ENCODE data around the gene LMF1.

DNA sequence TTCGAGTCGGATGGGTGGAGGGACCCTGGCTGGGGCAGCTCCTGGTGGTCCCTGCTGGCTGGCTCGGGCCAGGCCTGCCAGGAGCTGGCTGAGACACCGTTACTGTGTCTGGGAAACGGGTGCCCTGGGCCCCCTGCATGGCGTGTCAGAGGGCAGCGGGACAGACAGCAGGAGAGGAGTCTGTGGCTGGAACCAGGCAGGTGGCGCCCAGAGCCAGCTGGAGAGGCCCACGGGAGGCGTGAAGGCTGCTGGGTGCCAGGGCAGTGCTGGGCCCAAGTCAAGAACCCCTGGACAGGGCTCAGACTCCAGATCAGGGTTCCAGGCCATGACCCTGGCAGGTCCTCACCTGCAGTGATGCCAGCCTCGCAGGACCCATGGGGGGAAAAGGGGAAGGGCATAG, 27.4 kb upstream of the LMF1 start:
- TF ChIP-seq, protein P1, sequence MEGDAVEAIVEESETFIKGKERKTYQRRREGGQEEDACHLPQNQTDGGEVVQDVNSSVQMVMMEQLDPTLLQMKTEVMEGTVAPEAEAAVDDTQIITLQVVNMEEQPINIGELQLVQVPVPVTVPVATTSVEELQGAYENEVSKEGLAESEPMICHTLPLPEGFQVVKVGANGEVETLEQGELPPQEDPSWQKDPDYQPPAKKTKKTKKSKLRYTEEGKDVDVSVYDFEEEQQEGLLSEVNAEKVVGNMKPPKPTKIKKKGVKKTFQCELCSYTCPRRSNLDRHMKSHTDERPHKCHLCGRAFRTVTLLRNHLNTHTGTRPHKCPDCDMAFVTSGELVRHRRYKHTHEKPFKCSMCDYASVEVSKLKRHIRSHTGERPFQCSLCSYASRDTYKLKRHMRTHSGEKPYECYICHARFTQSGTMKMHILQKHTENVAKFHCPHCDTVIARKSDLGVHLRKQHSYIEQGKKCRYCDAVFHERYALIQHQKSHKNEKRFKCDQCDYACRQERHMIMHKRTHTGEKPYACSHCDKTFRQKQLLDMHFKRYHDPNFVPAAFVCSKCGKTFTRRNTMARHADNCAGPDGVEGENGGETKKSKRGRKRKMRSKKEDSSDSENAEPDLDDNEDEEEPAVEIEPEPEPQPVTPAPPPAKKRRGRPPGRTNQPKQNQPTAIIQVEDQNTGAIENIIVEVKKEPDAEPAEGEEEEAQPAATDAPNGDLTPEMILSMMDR (IDR thresholded peaks at IDR 0.05) = no peak
- TF ChIP-seq ZFX (IDR thresholded peaks at IDR 0.05; ENCODE audit: borderline replicate concordance) = no peak
